Esophagus muscularis mucosa (tissue), 4 donors: Measurements from ENCODE around the gene MTNR1A. TPM values are rescaled to one million over a fixed set of nuclear protein-coding genes. Genes with fewer than 3 reads are reported as not detected.
A peak's percentile ranks its signal among the peaks of the same experiment; 100 is the strongest.

Experiments
- DNase-seq: peaks from one replicate; pipeline ENCODE4 v3.0.0-alpha.2; 2017; ENCODE audit errors: extremely low spot score
- H3K27ac ChIP-seq, 4 donors: fragments of 200-600 bp; sonication (generic); replicated peaks in 1 of 4; 1 replicate in 3 of 4; 2 replicates in 1 of 4; pipeline ENCODE4 v1.5.1; 2016 to 2019; ENCODE audit warnings: mild to moderate bottlenecking in 1 of 4
- H3K27me3 ChIP-seq, 4 donors: fragments of 200-600 bp; sonication (generic); one replicate each; pipeline versions ENCODE4 v1.5.1 to v1.6.0; 2016 to 2019
- H3K36me3 ChIP-seq, 4 donors: fragments of 200-600 bp; sonication (generic); one replicate each; pipeline ENCODE4 v1.5.1; 2016 to 2019
- H3K4me1 ChIP-seq, 4 donors: fragments of 200-600 bp; sonication (generic); one replicate each; pipeline ENCODE4 v1.5.1; 2016 to 2019
- H3K4me3 ChIP-seq, 4 donors: fragments of 200-600 bp; sonication (generic); 1 replicate in 2 of 4; 2 replicates in 2 of 4; pipeline ENCODE4 v1.5.1; 2016 to 2019; ENCODE audit warnings: mild to moderate bottlenecking in 4 of 4, moderate library complexity in 1 of 4
- H3K9me3 ChIP-seq, 4 donors: fragments of 200-600 bp; sonication (generic); 1 replicate in 3 of 4; 2 replicates in 1 of 4; pipeline ENCODE4 v1.5.1; 2016 to 2019
- CTCF ChIP-seq, 3 experiments: fragments of 200-600 bp in 2 of 3; fragments of 450-650 bp in 1 of 3; sonication (generic) in 2 of 3; IDR thresholded peaks; one replicate each; pipeline ENCODE4 v1.5.1; 2017 to 2019; ENCODE audit warnings: antibody characterized with exemption in 3 of 3, mild to moderate bottlenecking in 2 of 3, moderate library complexity in 1 of 3
- EP300 ChIP-seq: sonication (generic); formaldehyde crosslinking; IDR thresholded peaks from one replicate; pipeline ENCODE4 v1.6.1; 2017; ENCODE audit warnings: antibody characterized with exemption
- POLR2A ChIP-seq: fragments of 450-650 bp; IDR thresholded peaks from one replicate; pipeline ENCODE4 v1.6.1; 2017; ENCODE audit warnings: antibody characterized with exemption, moderate library complexity, mild to moderate bottlenecking, low read depth
- POLR2AphosphoS5 ChIP-seq, 2 donors: sonication (generic); formaldehyde crosslinking; IDR thresholded peaks; one replicate each; pipeline ENCODE4 v1.6.1; 2017; ENCODE audit warnings: antibody characterized with exemption in 2 of 2
- WGBS: methylation state at CpG from one replicate; pipeline ENCODE4 v1.1.5; 2018; 5-methylcytosine and 5-hydroxymethylcytosine counted together
- intact Hi-C: fragments of 100-400 bp; cut with DNase I; formaldehyde crosslinking; loops from one replicate; pipeline ENCODE4 v1.15.1; 2023
- total RNA-seq, 4 donors: library from RNA; depleted of rRNA; stranded (reverse); fragments of >200 nt; gene quantifications; one replicate each; pipeline versions ENCODE4 v1.1.0 to v1.2.1, GENCODE V29; 2016

MTNR1A gene
- not detected for total RNA-seq

GRCh38 chr4:186554914-186555827 lies at the start of gene MTNR1A:
Gene MTNR1A (minus strand): TSS chr4:186555567. CDS start chr4:186555365, 202 bp downstream.
- Histone ChIP-seq H3K4me3 (peak within 1 kb of the TSS; percentile 24 to 42 (median 38)), H3K9me3 (no peaks in the 10 kb centered on the region), H3K36me3 (no peaks in the 10 kb centered on the region), H3K27me3 (peaks cover 0 to 56% (median 16%) of the 10 kb centered on the region in 4 donors), H3K4me1 (peaks cover 5 to 16% (median 12%) of the 10 kb centered on the region in 4 donors), H3K27ac (no peak within 1 kb of the TSS)
- TF ChIP-seq EP300 (no peak), POLR2AphosphoS5 (IDR thresholded peaks at IDR 0.05) (no peak), POLR2A (no peak), CTCF (IDR thresholded peaks at IDR 0.05) (no peak)
- 14% methylated on average over 18 of the region's 91 CpGs for WGBS
- DNase-seq: peak; percentile 66
- intact Hi-C loops: no loop called here

GRCh38 chr4:186604124-186604807 lies 48.9 kb upstream of the MTNR1A start:
- Histone ChIP-seq H3K27me3 (no peaks in the 10 kb centered on the region), H3K9me3 (no peaks in the 10 kb centered on the region), H3K4me1 (no peaks in the 10 kb centered on the region), H3K4me3 (no peak overlapping the region), H3K36me3 (peaks cover 24 to 100% (median 86%) of the 10 kb centered on the region in 4 donors), H3K27ac (no peak overlapping the region)
- WGBS: 80% methylated on average over 7 of the region's 7 CpGs
- intact Hi-C loops: no loop called here
- no peak for TF ChIP-seq POLR2AphosphoS5 (IDR thresholded peaks at IDR 0.05)
- TF ChIP-seq CTCF (IDR thresholded peaks at IDR 0.05): no peak
- TF ChIP-seq EP300: no peak
- TF ChIP-seq POLR2A: no peak
- no peak for DNase-seq

GRCh38 chr4:186602978-186603377 lies 47.6 kb upstream of the MTNR1A start:
- Histone ChIP-seq H3K27ac (no peak overlapping the region), H3K36me3 (peaks cover 24 to 100% (median 84%) of the 10 kb centered on the region in 4 donors), H3K4me3 (no peak overlapping the region), H3K4me1 (no peaks in the 10 kb centered on the region), H3K9me3 (no peaks in the 10 kb centered on the region), H3K27me3 (no peaks in the 10 kb centered on the region)
- TF ChIP-seq POLR2AphosphoS5 (IDR thresholded peaks at IDR 0.05) (no peak), EP300 (no peak), CTCF (IDR thresholded peaks at IDR 0.05) (no peak), POLR2A (no peak)
- peak; percentile 62 for DNase-seq
- intact Hi-C loops: no loop called here
- WGBS: 95% methylated on average over 9 of the region's 9 CpGs

- WGBS: 87% methylated on average over 10 of the region's 10 CpGs
- TF ChIP-seq POLR2AphosphoS5 (IDR thresholded peaks at IDR 0.05) (no peak), CTCF (IDR thresholded peaks at IDR 0.05) (no peak), EP300 (no peak), POLR2A (no peak)
- no peaks in the 10 kb centered on the region for H3K27me3 ChIP-seq
- H3K27ac ChIP-seq: no peak overlapping the region
- intact Hi-C loops: no loop called here
- H3K36me3 ChIP-seq: peaks cover 46 to 100% (median 84%) of the 10 kb centered on the region in 4 donors
- DNase-seq: peak; percentile 75
- H3K9me3 ChIP-seq: no peaks in the 10 kb centered on the region
- no peak overlapping the region for H3K4me3 ChIP-seq
- H3K4me1 ChIP-seq: no peaks in the 10 kb centered on the region
Measured at GRCh38 chr4:186599483-186599882, 44.1 kb upstream of the MTNR1A start.
